HCT116 (cell line): ENCODE results near the gene C2CD3.

ENCODE experiments used
- EZH2phosphoT487 ChIP-seq: fragments of 200-600 bp; IDR thresholded peaks from 2 replicates; pipeline ENCODE4 v1.6.1; 2018; ENCODE audit warnings: antibody characterized with exemption, borderline replicate concordance
- POLR2A ChIP-seq: IDR thresholded peaks from 2 replicates; pipeline ENCODE4 v1.7.0; 2011; ENCODE audit warnings: borderline replicate concordance; ENCODE audit not compliant: insufficient read depth, insufficient read length; ENCODE audit errors: extremely low read depth
- TF ChIP-seq, protein P1 (sequence below), 3 experiments: fragments of 200-600 bp in 1 of 3; sonication (generic) in 1 of 3; IDR thresholded peaks in 2 of 3; conservative IDR thresholded peaks in 1 of 3; 2 replicates each; pipeline ENCODE4 v1.5.1; 2012 to 2017; ENCODE audit warnings: low read depth in 2 of 3, low read length in 2 of 3, antibody characterized with exemption in 1 of 3, borderline replicate concordance in 1 of 3, control low read depth in 1 of 3, mild to moderate bottlenecking in 1 of 3, mixed read lengths in 1 of 3, mixed run types in 1 of 3, moderate library complexity in 1 of 3; ENCODE audit not compliant: insufficient read depth in 1 of 3
- TF ChIP-seq, protein P2 (sequence below): IDR thresholded peaks from 2 replicates; pipeline ENCODE4 v1.6.1; 2012

DNA sequence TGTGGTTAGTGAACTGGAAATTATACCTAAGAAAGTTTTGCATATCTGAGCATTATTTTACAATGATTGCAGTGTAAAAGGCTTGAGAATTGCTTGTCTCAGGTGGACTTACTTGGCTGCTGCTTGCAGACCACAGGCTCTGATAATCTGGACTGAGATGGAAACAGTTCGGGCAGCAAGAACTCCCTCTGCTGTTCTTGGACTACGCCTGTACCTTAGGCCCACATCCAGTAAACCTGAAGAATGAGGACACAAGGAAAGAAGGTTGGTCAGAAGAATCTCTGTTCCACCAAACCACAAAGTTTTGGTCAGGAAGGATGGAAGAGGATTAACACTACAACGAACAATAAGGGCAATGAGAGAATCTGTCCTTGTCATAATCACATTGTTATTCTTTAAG is 80.1 kb downstream of the C2CD3 start:
- TF ChIP-seq EZH2phosphoT487 (no peak), POLR2A (no peak)
- TF ChIP-seq, protein P1, sequence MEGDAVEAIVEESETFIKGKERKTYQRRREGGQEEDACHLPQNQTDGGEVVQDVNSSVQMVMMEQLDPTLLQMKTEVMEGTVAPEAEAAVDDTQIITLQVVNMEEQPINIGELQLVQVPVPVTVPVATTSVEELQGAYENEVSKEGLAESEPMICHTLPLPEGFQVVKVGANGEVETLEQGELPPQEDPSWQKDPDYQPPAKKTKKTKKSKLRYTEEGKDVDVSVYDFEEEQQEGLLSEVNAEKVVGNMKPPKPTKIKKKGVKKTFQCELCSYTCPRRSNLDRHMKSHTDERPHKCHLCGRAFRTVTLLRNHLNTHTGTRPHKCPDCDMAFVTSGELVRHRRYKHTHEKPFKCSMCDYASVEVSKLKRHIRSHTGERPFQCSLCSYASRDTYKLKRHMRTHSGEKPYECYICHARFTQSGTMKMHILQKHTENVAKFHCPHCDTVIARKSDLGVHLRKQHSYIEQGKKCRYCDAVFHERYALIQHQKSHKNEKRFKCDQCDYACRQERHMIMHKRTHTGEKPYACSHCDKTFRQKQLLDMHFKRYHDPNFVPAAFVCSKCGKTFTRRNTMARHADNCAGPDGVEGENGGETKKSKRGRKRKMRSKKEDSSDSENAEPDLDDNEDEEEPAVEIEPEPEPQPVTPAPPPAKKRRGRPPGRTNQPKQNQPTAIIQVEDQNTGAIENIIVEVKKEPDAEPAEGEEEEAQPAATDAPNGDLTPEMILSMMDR (IDR thresholded peaks at IDR 0.05 in 2 of 3, conservative IDR thresholded peaks at IDR 0.05 in 1 of 3; ENCODE audit: borderline replicate concordance in 1 of 3, insufficient read depth in 1 of 3, low read depth in 2 of 3, low read length in 2 of 3), result peak in 2 of 3 experiments; percentile 8 to 20; a peak in 1 of 6 replicates
- TF ChIP-seq, protein P2, sequence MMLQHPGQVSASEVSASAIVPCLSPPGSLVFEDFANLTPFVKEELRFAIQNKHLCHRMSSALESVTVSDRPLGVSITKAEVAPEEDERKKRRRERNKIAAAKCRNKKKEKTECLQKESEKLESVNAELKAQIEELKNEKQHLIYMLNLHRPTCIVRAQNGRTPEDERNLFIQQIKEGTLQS, result no peak
